Measurements from ENCODE around the gene THRAP3.
A peak's percentile ranks its signal among the peaks of the same experiment; 100 is the strongest.
"Not testable (repeated sequence)": the region's sequence is repeated elsewhere in the genome, so short reads cannot be mapped to it uniquely, and the experiment has no call there.

THRAP3 gene

GRCh38 chr1:36198641-36199040, 25.6 kb upstream of the THRAP3 start:
- Mint-ChIP-seq H3K27ac (no peak overlapping the region), H3K9me3 (no peaks in the 10 kb centered on the region), H3K36me3 (no peaks in the 10 kb centered on the region), H3K4me1 (peaks cover 9% of the 10 kb centered on the region), H3K27me3 (peaks cover 11% of the 10 kb centered on the region), H3K4me3 (no peak overlapping the region)
- no peak for ATAC-seq (ENCODE audit: low read depth)
- no peak for DNase-seq (ENCODE audit: low spot score in 2 of 2)

- DNase-seq (ENCODE audit: low spot score in 2 of 2): no peak
- peaks cover 7% of the 10 kb centered on the region for H3K4me1 Mint-ChIP-seq
- H3K9me3 Mint-ChIP-seq: no peaks in the 10 kb centered on the region
- H3K27me3 Mint-ChIP-seq: peaks cover 13% of the 10 kb centered on the region
- H3K27ac Mint-ChIP-seq: no peak overlapping the region
- no peaks in the 10 kb centered on the region for H3K36me3 Mint-ChIP-seq
- no peak overlapping the region for H3K4me3 Mint-ChIP-seq
- ATAC-seq (ENCODE audit: low read depth): no peak
These were observed 24.1 kb upstream of the THRAP3 start for GRCh38 chr1:36199934-36200741.

GRCh38 chr1:36203027-36203553, 21.2 kb upstream of the THRAP3 start:
- H3K36me3 Mint-ChIP-seq: no peaks in the 10 kb centered on the region
- H3K27me3 Mint-ChIP-seq: peaks cover 13% of the 10 kb centered on the region
- ATAC-seq (ENCODE audit: low read depth): no peak
- H3K4me1 Mint-ChIP-seq: peaks cover 4% of the 10 kb centered on the region
- no peaks in the 10 kb centered on the region for H3K9me3 Mint-ChIP-seq
- no peak overlapping the region for H3K4me3 Mint-ChIP-seq
- H3K27ac Mint-ChIP-seq: no peak overlapping the region
- no peak for DNase-seq (ENCODE audit: low spot score in 2 of 2)

GRCh38 chr1:36203554-36204346, 20.5 kb upstream of the THRAP3 start:
- no peak for DNase-seq (ENCODE audit: low spot score in 2 of 2)
- Mint-ChIP-seq H3K27me3 (peaks cover 10% of the 10 kb centered on the region), H3K27ac (peak overlapping the region; percentile 65), H3K4me3 (no peak overlapping the region), H3K9me3 (no peaks in the 10 kb centered on the region), H3K4me1 (peaks cover 8% of the 10 kb centered on the region), H3K36me3 (no peaks in the 10 kb centered on the region)
- no peak for ATAC-seq (ENCODE audit: low read depth)

- Mint-ChIP-seq H3K27me3 (peaks cover 9% of the 10 kb centered on the region), H3K27ac (no peak overlapping the region), H3K4me3 (no peak overlapping the region), H3K9me3 (no peaks in the 10 kb centered on the region), H3K36me3 (no peaks in the 10 kb centered on the region), H3K4me1 (peaks cover 8% of the 10 kb centered on the region)
- ATAC-seq (ENCODE audit: low read depth) (no peak), DNase-seq (ENCODE audit: low spot score in 2 of 2) (no peak)
These were observed 19.8 kb upstream of the THRAP3 start for GRCh38 chr1:36204347-36204909.

- no peak for ATAC-seq (ENCODE audit: low read depth)
- Mint-ChIP-seq H3K27ac (no peak overlapping the region), H3K4me1 (peaks cover 8% of the 10 kb centered on the region), H3K4me3 (no peak overlapping the region), H3K9me3 (no peaks in the 10 kb centered on the region), H3K27me3 (peaks cover 5% of the 10 kb centered on the region), H3K36me3 (no peaks in the 10 kb centered on the region)
- DNase-seq (ENCODE audit: low spot score in 2 of 2): no peak
These were observed 17.9 kb upstream of the THRAP3 start for GRCh38 chr1:36206323-36206858.

- no peak for DNase-seq (ENCODE audit: low spot score in 2 of 2)
- H3K27ac Mint-ChIP-seq: peak overlapping the region; percentile 69
These were observed 16.9 kb upstream of the THRAP3 start for GRCh38 chr1:36207339-36207738.

GRCh38 chr1:36208978-36209703, 15.1 kb upstream of the THRAP3 start:
- no peaks in the 10 kb centered on the region for H3K27me3 Mint-ChIP-seq

More at GRCh38 chr1:36207339-36207738, 16.9 kb upstream of the THRAP3 start:
- Mint-ChIP-seq H3K9me3 (no peaks in the 10 kb centered on the region), H3K4me3 (no peak overlapping the region), H3K27me3 (peaks cover 5% of the 10 kb centered on the region), H3K36me3 (no peaks in the 10 kb centered on the region), H3K4me1 (peaks cover 8% of the 10 kb centered on the region)
- peak; percentile 60 for ATAC-seq (ENCODE audit: low read depth)

GRCh38 chr1:36211307-36211706, 12.9 kb upstream of the THRAP3 start:
- no peak for DNase-seq (ENCODE audit: low spot score in 2 of 2)
- Mint-ChIP-seq H3K9me3 (no peaks in the 10 kb centered on the region), H3K27me3 (no peaks in the 10 kb centered on the region), H3K27ac (no peak overlapping the region), H3K36me3 (no peaks in the 10 kb centered on the region), H3K4me1 (peaks cover 13% of the 10 kb centered on the region), H3K4me3 (no peak overlapping the region)
- no peak for ATAC-seq (ENCODE audit: low read depth)

More at GRCh38 chr1:36208978-36209703, 15.1 kb upstream of the THRAP3 start:
- no peaks in the 10 kb centered on the region for H3K36me3 Mint-ChIP-seq
- no peak overlapping the region for H3K27ac Mint-ChIP-seq
- peaks cover 13% of the 10 kb centered on the region for H3K4me1 Mint-ChIP-seq
- no peak for DNase-seq (ENCODE audit: low spot score in 2 of 2)
- no peak overlapping the region for H3K4me3 Mint-ChIP-seq
- no peaks in the 10 kb centered on the region for H3K9me3 Mint-ChIP-seq
- no peak for ATAC-seq (ENCODE audit: low read depth)

- H3K4me1 Mint-ChIP-seq: peaks cover 13% of the 10 kb centered on the region
- no peaks in the 10 kb centered on the region for H3K9me3 Mint-ChIP-seq
- no peak overlapping the region for H3K4me3 Mint-ChIP-seq
- DNase-seq (ENCODE audit: low spot score in 2 of 2): no peak
- no peaks in the 10 kb centered on the region for H3K36me3 Mint-ChIP-seq
- no peak overlapping the region for H3K27ac Mint-ChIP-seq
- H3K27me3 Mint-ChIP-seq: no peaks in the 10 kb centered on the region
- no peak for ATAC-seq (ENCODE audit: low read depth)
These were observed 12.4 kb upstream of the THRAP3 start for GRCh38 chr1:36211841-36212240.

- no peak overlapping the region for H3K27ac Mint-ChIP-seq
- H3K9me3 Mint-ChIP-seq: no peaks in the 10 kb centered on the region
- no peak for DNase-seq (ENCODE audit: low spot score in 2 of 2)
- no peak for ATAC-seq (ENCODE audit: low read depth)
- H3K36me3 Mint-ChIP-seq: no peaks in the 10 kb centered on the region
- H3K27me3 Mint-ChIP-seq: no peaks in the 10 kb centered on the region
- H3K4me3 Mint-ChIP-seq: no peak overlapping the region
- H3K4me1 Mint-ChIP-seq: peaks cover 9% of the 10 kb centered on the region
These were observed 11.5 kb upstream of the THRAP3 start for GRCh38 chr1:36212782-36213181.

- ATAC-seq (ENCODE audit: low read depth): no peak
- Mint-ChIP-seq H3K4me1 (peaks cover 4% of the 10 kb centered on the region), H3K4me3 (no peak overlapping the region), H3K27me3 (no peaks in the 10 kb centered on the region), H3K36me3 (no peaks in the 10 kb centered on the region), H3K9me3 (no peaks in the 10 kb centered on the region), H3K27ac (no peak overlapping the region)
- DNase-seq (ENCODE audit: low spot score in 2 of 2): no peak
These were observed 6.6 kb upstream of the THRAP3 start for GRCh38 chr1:36217670-36218069.

GRCh38 chr1:36221901-36222300, 2.3 kb upstream of the THRAP3 start:
- peaks cover 21% of the 10 kb centered on the region for H3K4me1 Mint-ChIP-seq
- ATAC-seq (ENCODE audit: low read depth); H3K4me3 Mint-ChIP-seq: not testable (repeated sequence)

More at GRCh38 chr1:36221901-36222300, 2.3 kb upstream of the THRAP3 start:
- not testable (repeated sequence) for H3K36me3 Mint-ChIP-seq; DNase-seq (ENCODE audit: low spot score in 2 of 2); H3K9me3 Mint-ChIP-seq; H3K27me3 Mint-ChIP-seq; H3K27ac Mint-ChIP-seq

Measured in memory B cell (primary cell).